ENCODE results near the gene GZMB.
A peak's percentile ranks its signal among the peaks of the same experiment; 100 is the strongest.
"Not testable (repeated sequence)": the region's sequence is repeated elsewhere in the genome, so short reads cannot be mapped to it uniquely, and the experiment has no call there.

Gene GZMB, protein sequence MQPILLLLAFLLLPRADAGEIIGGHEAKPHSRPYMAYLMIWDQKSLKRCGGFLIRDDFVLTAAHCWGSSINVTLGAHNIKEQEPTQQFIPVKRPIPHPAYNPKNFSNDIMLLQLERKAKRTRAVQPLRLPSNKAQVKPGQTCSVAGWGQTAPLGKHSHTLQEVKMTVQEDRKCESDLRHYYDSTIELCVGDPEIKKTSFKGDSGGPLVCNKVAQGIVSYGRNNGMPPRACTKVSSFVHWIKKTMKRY

DNA sequence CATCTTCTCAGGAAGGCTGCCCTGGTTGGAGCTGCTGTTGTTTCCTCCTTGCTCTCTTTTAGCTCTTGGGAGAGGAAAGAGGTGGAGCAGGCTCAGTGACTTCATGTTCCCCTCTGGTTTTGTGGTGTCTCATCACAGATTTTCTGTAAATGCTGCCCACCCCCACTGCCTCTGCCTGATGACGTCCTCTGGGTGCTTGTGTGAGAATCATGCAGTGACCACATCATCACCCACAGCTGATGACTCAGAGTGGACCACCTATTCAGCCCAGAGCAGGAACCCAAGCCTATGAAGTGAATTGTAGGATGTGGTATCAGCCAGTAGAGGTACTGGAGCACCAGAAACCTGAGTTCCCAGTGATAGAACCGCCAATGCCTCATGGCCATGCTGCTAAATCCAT, at the start of gene GZMB:
GZMB (minus strand) TSS at position 33 of the 400 bp plus-strand sequence; CDS start at position 3, 30 bp downstream.
- no peak for DNase-seq

DNA sequence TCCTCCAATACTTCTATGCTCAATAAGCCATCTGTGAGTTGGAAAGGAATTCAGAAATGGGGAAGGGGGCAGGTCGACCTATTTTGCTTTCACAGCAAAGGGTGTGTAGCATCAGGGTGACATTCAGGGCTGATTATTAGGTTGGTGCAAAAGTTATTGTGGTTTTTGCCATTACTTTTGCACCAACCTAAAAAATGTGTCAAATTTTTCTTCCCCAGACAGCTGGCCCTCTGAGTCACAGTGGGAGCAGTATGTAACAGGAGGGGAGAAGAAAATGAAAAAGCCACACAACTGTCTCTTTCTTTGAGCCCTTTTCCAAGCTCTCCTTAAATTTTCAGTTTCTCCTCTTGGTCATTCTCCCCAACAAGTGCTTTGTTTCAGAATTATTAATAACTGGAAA, 47.1 kb upstream of the GZMB start:
- no peak for DNase-seq

DNA sequence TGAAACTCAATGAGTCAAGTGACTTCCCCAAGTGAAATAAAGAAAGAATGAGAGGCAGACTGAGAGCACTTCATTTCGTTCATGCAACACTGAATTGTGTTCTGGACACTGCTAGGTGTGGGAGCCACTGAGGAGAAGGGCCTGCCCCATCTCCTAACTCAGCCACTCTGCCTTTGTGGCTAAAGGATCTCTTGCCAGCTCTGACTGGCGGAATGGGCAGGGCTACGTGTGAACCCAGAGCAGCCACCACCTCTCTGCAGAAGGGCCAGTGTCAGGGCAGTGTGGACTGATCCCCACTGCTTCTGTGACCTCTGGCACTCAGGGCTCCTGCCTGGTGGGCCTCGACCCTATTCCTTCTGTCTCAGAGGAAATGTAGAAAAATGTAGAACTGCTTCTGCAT, 46.5 kb upstream of the GZMB start:
- no peak for DNase-seq

DNA sequence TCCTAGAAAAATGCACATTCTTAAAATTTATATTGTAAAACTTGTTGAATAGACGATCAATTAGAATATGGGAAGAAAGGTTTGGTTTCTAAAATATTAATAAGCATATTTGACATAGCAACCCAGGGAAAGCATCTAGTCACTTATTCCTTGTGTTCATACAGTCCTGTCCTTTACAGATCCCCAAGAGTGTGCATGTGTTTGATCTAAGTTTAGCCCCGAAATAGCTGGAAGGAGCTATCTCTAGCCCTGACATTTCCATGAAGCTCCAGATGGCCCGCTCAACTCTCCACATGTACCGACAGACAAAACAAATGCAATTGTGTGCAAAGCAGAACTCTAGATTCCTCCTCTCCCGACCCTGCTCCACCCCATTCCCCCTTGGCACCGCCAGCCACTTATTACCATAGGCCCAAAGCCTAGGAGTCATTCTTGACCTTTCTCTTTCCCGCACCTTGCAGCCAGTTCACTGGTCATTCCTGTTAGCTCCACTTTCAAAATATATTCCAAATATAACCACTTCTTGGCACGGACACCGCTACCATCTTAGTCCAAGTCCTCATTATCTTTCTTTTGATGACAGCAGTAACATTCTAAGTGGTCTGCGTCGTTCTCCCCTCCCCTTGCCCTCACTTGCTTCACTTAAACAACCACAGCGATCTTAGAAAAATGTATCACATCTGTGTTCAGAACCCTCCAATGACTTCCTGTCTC, 45.4 kb upstream of the GZMB start:
- DNase-seq = no peak

DNA sequence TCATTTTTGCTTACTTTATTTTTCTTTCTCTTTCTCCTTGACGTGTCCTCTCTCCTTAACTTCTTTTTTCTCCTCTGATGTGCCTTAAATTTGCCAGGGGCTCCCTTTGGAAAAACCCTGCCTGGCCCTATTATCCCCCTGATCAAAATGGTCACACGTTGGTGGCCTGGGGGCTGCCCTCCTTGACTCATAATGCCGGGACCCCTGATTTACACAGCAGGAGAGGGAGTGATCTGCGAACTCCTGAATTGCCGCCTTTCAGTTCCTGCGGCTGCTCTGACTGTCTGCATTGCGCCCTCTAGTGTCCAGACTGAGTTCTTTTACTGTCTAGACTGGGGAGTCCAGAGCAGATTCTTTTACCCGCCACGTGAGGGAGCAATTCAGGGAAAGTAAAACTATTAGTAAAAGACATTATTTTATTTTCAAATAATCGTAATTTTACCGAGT, 44.8 kb upstream of the GZMB start:
- peak; percentile 70 for DNase-seq

DNA sequence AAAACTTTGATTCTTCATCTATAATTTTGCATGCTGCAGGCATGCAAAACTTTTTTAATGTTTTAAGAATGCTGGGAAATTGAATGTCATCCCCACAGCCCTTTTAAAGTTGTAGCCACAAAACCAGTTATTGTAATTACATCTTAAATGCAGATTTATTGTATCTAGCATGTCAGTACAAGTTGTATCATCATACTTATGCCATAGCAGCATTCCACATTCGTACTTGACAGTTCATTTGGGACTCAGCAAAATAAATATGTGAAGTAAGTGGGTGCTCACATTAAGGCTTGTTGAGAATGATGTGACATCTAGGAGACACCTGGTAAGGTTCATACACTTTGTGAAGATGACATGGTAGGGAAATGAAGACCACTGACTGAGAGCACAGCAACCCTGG, 44.0 kb upstream of the GZMB start:
- DNase-seq = no peak

DNA sequence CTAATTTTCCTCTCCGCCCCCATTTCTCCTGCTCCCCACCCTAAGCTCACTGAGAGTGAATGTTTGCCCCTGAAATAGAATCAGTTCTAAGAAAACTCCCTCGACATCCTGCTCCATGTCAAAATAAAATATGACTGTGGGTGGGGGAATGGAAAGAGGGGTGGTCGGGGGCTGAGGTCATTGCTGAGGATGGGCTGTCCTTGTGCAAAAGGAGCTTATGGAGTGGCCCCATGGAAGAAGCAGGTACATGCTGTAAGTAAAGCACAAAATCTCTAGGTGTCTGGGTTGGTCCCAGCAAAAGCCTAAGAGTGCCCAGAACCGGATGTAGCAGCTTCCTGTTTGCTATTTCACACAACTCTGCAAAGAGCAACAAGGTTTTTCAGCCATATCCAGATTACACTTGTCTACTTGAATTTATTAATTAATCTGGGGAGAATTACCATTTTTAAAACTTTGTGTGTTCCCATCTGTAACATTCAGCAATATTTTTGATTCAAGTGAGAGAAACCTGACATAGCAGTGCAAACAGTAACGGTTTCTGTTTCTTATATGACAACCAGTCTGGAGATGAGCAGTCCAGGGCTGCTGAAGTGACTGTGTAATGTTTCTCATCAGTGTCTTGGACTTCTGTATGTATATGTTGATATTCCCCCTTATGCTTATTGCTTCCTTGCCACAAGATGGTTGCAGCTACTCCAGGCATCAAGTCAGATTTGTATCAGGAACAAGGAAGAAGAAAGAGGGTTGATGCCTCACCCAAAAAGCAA, 40.4 kb upstream of the GZMB start:
- no peak for DNase-seq

DNA sequence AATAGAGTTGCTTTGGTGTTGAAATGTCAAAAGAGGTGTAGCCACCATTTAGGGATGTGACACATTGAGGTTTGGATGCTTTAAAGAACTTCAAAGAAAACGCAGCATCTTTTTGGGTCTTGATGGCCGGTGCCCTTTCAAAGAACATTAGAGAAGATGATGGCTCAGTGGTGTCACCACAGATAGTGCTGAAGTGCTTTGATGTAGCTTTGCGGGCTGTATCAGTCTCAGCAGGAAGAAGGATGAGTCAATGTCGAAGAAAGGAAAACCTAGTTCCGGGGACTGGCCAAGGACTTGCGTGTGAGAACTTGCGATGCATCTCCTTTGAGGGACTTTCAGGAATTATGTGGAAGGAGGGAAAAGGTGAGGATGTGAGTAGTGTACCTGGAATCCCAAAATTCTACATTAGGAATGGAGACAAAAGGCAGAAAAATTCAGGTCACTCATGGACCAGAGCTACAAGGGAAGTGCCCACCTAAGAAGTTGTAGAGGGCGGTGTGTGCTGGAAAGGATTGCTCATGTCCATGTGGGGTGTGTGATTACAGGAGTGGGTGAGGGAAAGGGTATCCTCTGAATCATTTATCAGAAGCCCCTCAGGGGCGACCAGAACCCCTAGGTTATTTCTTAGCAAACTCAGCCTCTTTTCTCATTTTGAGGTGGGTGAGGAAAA, 39.7 kb upstream of the GZMB start:
- no peak for DNase-seq

DNA sequence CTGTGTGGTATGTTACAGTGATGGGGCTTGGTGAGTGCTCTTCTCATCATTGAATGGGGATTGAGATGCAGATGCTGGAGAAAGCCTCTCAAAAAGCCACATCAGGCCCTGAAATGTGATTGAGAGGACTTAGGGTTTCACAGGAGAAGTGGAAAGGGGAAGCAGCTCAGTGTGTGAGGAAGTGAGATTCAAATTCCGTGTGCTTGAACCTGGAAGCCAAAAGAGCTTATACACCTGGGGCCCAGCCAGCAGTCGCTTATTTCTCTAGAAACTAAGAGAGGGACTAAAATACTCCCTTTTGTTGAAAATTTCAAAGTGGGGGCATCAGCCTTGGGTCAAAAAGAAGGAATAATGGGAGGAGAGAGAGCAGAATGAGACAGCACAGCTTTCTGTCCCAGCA, 39.1 kb upstream of the GZMB start:
- no peak for DNase-seq

DNA sequence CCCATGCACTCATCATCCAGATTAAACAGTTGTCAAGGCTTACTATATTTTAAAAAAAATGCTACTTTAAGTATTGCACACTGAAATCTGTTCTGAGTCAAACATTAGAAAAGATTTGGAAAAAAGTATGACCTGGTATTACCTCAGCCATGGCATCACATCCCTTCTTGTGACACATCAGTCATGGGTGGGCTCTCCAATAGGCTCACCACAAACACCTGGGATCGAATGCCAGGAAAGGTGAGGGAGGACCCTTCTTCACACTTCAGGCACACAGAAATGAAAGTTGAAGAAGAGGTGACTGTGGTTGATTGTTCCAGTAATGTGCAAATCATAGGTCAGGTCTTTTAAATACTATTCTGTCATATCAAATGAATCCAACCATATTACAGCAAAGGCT, 36.6 kb upstream of the GZMB start:
- no peak for DNase-seq

DNA sequence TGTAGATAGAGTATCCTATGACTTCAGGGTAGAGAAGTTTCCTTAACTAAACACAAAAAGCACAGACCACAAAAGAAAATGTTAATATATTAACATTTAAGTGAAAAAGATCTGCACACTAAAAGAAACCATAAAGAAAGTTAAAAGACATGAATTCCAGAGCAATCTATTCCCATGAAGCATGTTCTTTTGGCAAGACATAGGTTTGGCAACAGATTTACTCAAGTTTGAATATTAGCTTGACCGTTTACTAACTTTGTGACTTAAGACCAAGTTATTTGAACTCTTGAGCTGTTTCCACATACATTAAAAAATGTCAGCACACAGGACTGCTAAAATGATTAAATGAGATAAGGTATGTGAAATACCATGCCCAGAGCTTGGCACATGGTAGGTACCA, 35.7 kb upstream of the GZMB start:
- DNase-seq = no peak

DNA sequence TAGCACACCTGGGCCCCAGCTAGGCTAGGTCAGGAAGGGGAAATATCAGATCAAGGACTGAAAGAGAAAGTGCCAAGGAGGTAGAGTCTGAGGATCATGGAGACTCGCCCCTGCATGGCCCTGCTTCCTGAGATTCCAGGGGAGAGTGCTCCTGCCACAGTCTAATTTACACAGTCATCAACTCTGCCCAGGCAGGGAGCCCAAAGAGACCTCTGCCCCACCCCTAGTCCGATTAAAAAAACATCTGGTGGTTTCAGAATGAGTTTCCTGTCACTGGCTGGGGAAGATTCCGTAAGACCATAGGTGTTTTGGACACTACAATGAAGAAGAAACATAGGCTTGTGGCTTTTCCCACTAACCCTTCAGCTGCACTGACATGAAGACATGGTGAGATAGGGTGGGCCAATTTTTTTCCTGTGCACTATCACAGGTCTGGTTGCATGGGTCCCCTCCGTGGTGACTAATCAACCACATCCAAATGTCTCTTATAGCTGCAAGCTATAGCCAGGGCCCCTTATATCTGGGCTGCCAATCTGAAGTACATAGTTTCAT, 31.5 kb upstream of the GZMB start:
- DNase-seq = no peak

DNA sequence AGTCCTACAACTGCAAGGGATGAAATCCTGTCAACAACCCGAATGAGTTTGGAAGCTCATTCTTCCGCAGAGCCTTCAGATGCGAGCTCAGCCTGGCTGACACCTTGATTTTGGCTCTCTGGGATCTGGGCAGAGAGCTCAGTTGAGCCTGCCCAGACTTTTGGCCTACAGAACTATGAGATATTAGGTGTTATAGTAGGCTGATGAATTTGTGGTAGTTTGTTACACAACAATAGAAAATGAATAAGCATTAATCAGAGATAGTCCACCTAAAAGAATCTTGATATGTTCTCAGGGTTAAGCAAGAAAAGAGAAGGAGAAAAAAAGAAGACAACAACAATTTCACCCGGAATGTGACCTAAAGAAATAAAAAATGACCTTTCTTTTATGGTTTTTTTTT, 30.4 kb upstream of the GZMB start:
- DNase-seq = no peak

DNA sequence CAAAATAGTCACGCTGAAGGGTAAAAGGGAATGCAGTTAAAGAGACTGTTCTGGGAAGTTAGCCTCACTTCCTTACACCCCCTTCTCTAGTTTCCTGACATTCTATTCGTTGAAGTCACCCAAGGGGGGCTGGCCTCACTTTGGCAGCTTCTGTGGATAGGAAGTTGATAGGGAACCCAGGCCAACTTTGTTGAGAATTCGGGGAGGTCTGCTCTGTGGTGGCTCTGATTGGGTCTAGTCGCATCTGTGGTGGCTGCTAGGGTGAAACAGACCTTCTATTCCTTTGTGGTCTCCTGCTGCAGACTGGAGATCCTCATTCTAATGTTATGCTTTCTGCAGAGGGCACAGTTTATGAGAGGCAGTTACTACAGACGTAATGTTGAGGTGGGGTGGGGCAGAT, 28.8 kb upstream of the GZMB start:
- no peak for DNase-seq

DNA sequence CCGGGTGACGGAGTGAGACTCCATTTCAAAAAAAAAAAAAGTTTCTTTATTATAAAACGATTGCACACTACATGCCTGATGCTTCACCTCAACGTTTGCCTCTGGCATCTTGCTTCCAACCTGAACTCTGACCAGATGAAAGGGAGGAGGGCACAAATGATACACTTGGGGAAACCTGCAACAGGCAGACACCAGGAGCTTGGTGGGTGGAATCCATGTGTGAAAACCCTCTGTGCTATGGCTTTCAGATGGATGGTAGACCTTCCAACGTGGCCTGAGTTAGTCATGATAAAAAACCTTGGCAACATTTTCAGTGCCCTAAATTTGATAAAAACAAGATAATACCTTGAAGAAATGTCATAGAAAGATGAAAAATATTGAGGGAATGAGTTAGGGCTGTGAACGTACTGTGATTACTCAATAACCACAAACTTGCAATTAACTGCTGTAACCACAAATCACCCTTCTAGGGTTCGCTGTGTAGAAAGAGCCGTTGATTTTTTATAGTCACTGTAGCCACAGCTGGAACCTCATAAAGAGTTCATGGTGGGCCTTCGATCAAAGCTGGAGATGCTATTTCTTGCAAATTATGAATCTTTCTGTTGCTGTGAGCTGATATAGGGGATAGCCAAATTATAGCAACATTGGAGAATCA, 26.1 kb upstream of the GZMB start:
- DNase-seq = no peak

DNA sequence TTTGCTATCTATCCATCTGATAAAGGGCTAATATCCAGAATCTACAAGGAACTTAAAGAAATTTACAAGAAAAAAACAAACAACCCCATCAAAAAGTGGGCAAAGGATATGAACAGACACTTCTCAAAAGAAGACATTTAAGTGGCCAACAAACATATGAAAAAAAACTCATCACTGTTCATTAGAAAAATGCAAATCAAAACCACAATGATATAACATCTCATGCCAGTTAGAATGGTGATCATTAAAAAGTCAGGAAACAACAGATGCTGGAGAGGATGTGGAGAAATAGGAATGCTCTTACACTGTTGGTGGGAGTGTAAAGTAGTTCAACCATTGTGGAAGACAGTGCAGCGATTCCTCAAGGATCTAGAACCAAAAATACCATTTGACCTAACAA, 14.4 kb upstream of the GZMB start:
- DNase-seq = not testable (repeated sequence)

DNA sequence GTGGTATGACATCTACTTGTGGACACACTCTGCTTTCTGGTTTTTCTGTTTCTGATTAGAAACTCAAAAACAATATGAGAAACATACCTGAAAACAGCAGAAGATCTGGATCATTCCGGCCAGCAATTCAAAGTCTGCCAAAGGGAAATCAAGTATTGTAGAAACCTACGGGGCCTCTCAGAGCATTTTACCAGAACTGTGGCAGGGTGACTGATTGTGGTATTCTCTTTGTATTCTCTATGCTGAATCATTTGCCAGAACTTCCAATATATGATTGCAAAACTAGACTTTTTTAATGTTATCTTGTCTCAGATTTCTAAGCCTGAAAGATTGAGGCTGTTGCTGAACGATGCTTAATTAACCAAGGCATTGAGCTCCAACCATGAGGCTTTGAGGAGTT, 5.9 kb upstream of the GZMB start:
- DNase-seq = no peak

DNA sequence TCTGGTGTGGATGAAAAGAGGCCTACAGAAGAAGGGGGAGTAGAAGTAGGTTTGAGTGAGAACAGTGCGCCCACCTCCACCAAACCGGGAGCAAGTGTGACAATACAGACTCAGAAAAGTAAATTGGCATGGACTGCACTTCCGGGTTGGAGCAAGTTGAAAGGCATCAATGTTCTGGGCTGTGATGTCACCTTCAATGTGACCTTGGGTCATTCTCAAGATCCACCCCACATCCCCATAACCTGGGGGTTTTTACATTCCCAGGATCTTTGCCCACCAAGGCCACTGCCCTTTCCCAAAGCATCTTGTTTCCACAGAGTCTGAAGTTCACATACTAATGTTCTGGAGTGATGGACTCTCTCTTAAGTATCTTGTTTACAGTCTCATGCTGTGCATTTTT, 5.3 kb upstream of the GZMB start:
- no peak for DNase-seq

DNA sequence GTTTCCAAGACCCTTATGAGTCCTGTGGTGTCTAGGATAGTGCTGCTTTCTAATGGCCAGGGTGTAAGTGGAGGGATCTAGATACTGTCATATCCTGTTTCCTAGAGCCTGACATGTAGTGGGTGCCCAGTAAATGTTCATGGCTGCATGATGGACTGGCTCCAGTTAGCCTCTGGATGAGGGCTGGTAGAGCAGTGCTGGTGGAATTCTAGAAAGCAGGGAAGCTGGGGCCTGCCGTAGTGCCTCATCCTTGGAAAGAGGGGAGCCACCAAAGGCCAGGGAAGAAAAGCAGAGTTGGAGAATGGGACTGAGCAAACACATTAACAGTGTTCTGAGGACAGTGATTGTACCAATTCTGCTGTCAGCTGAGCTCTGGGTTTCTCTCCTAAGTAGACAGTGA, 637 bp downstream of the GZMB start:
- no peak for DNase-seq

DNA sequence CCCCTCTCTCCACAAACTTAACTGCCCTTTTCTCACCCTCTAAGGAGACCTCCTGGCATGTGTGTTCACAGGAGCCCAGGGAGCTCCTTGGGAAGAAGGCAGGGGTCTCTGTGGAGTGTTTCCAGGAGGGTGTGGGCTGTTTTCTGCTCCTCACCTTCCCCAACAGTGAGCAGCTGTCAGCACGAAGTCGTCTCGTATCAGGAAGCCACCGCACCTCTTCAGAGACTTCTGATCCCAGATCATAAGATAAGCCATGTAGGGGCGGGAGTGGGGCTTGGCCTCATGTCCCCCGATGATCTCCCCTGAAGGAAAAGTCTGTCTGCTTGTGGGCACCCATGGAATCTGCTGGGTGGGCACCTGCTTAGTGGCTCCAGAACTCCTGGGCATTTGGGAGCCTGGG, 1.2 kb downstream of the GZMB start:
- no peak for DNase-seq

DNA sequence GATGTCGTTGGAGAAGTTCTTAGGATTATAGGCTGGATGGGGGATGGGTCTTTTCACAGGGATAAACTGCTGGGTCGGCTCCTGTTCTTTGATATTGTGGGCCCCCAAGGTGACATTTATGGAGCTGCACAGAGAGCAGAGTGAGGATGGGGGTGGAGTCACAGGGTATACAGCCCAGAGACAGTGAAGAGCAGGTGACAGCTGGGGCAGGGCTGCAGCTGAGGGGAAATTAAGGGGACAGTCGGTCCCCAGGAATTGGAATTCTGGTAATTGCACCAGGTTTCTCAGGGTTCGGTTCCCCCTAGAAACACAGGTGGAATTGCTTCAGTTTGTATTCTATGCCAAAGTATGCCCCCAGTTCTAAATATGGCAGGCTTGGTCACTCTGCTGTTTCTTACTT, 1.7 kb downstream of the GZMB start:
- DNase-seq = no peak

DNA sequence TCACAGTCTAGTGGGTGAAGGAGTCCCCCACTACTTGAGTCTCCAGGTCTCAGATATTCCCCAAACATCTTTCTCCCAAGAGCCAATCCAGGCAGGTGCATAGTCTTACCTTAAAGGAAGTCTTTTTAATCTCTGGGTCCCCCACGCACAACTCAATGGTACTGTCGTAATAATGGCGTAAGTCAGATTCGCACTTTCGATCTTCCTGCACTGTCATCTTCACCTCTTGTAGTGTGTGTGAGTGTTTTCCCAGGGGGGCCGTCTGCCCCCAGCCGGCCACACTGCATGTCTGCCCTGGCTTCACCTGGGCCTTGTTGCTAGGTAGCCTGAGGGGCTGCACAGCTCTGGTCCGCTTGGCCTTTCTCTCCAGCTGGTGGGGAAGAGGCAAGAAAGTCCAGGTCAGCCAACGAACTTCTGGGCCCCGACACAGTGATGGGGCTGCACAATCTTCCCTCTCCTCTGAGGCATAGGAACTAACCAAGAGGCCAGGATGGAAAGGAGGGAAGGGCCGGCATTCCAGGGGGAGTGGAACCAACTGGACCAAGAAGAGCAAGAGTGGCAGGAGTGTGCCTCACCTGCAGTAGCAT, 2.1 kb downstream of the GZMB start:
- no peak for DNase-seq
